H9 (cell line): ENCODE data around the gene CDC6. TPM values are rescaled to one million over a fixed set of nuclear protein-coding genes. Genes with fewer than 3 reads are reported as not detected.
A peak's percentile ranks its signal among the peaks of the same experiment; 100 is the strongest.

ENCODE experiments used
- DNase-seq: peaks from one replicate; pipeline ENCODE4 v3.0.0-alpha.2; 2017
- H2AFZ ChIP-seq: one replicate; pipeline ENCODE4 v1.6.1; 2013; ENCODE audit warnings: mild to moderate bottlenecking, low read length, control low read depth, moderate library complexity
- H2AK5ac ChIP-seq: 2 replicates; pipeline ENCODE4 v1.6.1; 2013; ENCODE audit warnings: low read length, control low read depth, mixed read lengths; ENCODE audit not compliant: insufficient read length
- H2BK120ac ChIP-seq: one replicate; pipeline ENCODE4 v1.6.1; 2013; ENCODE audit warnings: low read depth, mild to moderate bottlenecking, low read length, control low read depth, inconsistent platforms; ENCODE audit not compliant: poor library complexity, severe bottlenecking
- H2BK12ac ChIP-seq: 2 replicates; pipeline ENCODE4 v1.6.1; 2013; ENCODE audit warnings: low read length, control low read depth, mixed read lengths, low read depth; ENCODE audit not compliant: insufficient read length
- H2BK15ac ChIP-seq: 2 replicates; pipeline ENCODE4 v1.6.1; 2013; ENCODE audit warnings: low read depth, low read length, control low read depth
- H2BK20ac ChIP-seq: one replicate; pipeline ENCODE4 v1.6.1; 2013; ENCODE audit warnings: low read depth, mild to moderate bottlenecking, low read length, control low read depth, inconsistent platforms; ENCODE audit not compliant: poor library complexity, severe bottlenecking
- H2BK5ac ChIP-seq: 2 replicates; pipeline ENCODE4 v1.6.1; 2013; ENCODE audit warnings: low read length, control low read depth, mixed read lengths; ENCODE audit not compliant: insufficient read length
- H3K14ac ChIP-seq: 2 replicates; pipeline ENCODE4 v1.6.1; 2013; ENCODE audit warnings: low read length, control low read depth; ENCODE audit not compliant: insufficient read depth
- H3K18ac ChIP-seq: 2 replicates; pipeline ENCODE4 v1.6.1; 2013; ENCODE audit warnings: low read depth, mild to moderate bottlenecking, mixed read lengths, low read length, control low read depth; ENCODE audit not compliant: insufficient read length
- H3K23ac ChIP-seq: 2 replicates; pipeline ENCODE4 v1.6.1; 2013; ENCODE audit warnings: low read length, control low read depth, mixed read lengths, low read depth; ENCODE audit not compliant: insufficient read length
- H3K23me2 ChIP-seq: 2 replicates; pipeline ENCODE4 v1.6.1; 2013; ENCODE audit warnings: low read depth, mild to moderate bottlenecking, mixed read lengths, low read length, control low read depth; ENCODE audit not compliant: insufficient read length, poor library complexity, severe bottlenecking
- H3K27ac ChIP-seq: 2 replicates; pipeline ENCODE4 v1.5.1; 2013; ENCODE audit warnings: low read length, control low read depth, mixed read lengths, low read depth; ENCODE audit not compliant: insufficient read length
- H3K27me3 ChIP-seq: 2 replicates; pipeline ENCODE4 v1.6.1; 2013; ENCODE audit warnings: low read length, control low read depth, inconsistent platforms; ENCODE audit not compliant: insufficient read depth
- H3K4ac ChIP-seq: 2 replicates; pipeline ENCODE4 v1.6.1; 2013; ENCODE audit warnings: low read depth, mild to moderate bottlenecking, control low read depth, inconsistent platforms, low read length, moderate library complexity
- H3K4me1 ChIP-seq: 2 replicates; pipeline ENCODE4 v1.6.1; 2013; ENCODE audit warnings: low read length, control low read depth, inconsistent platforms; ENCODE audit not compliant: insufficient read depth
- H3K4me2 ChIP-seq: 2 replicates; pipeline ENCODE4 v1.6.1; 2013; ENCODE audit warnings: low read length, control low read depth, mixed read lengths; ENCODE audit not compliant: insufficient read length, insufficient read depth
- H3K56ac ChIP-seq: 2 replicates; pipeline ENCODE4 v1.6.1; 2013; ENCODE audit warnings: low read depth, mild to moderate bottlenecking, mixed read lengths, low read length, control low read depth; ENCODE audit not compliant: insufficient read length
- H3K79me1 ChIP-seq: 2 replicates; pipeline ENCODE4 v1.6.1; 2013; ENCODE audit warnings: low read depth, mild to moderate bottlenecking, moderate library complexity, low read length, control low read depth, inconsistent platforms; ENCODE audit not compliant: insufficient read depth, poor library complexity, severe bottlenecking
- H3K79me2 ChIP-seq: 2 replicates; pipeline ENCODE4 v1.6.1; 2013; ENCODE audit warnings: low read length, control low read depth, inconsistent platforms; ENCODE audit not compliant: insufficient read depth
- H3K9ac ChIP-seq: 2 replicates; pipeline ENCODE4 v1.6.1; 2013; ENCODE audit warnings: low read length, control low read depth, mixed read lengths; ENCODE audit not compliant: insufficient read length; ENCODE audit errors: extremely low read depth
- H3K9me3 ChIP-seq: one replicate; pipeline ENCODE4 v1.6.1; 2013; ENCODE audit warnings: low read depth, low read length, inconsistent platforms; ENCODE audit not compliant: control insufficient read depth
- H3T11ph ChIP-seq: one replicate; pipeline ENCODE4 v1.6.1; 2013; ENCODE audit warnings: mild to moderate bottlenecking, low read length, control low read depth, inconsistent platforms
- H4K20me1 ChIP-seq: one replicate; pipeline ENCODE4 v1.6.1; 2013; ENCODE audit not compliant: control insufficient read depth, insufficient read length, insufficient read depth
- H4K5ac ChIP-seq: 2 replicates; pipeline ENCODE4 v1.6.1; 2013; ENCODE audit warnings: low read depth, mild to moderate bottlenecking, mixed read lengths, low read length, control low read depth; ENCODE audit not compliant: insufficient read length
- H4K8ac ChIP-seq: replicated peaks from 2 replicates; pipeline ENCODE4 v1.6.1; 2013; ENCODE audit warnings: low read length, control low read depth, mixed read lengths, low read depth; ENCODE audit not compliant: insufficient read length
- H4K91ac ChIP-seq: 2 replicates; pipeline ENCODE4 v1.6.1; 2013; ENCODE audit warnings: low read depth, mild to moderate bottlenecking, moderate library complexity, mixed read lengths, low read length, control low read depth; ENCODE audit not compliant: insufficient read length
- H3K27ac Mint-ChIP-seq, 3 experiments: 2 replicates in 2 of 3; 3 replicates in 1 of 3; pipeline ENCODE4 v1.8.0; 2020 to 2021; ENCODE audit warnings: mixed read lengths in 3 of 3, mild to moderate bottlenecking in 1 of 3, moderate library complexity in 1 of 3
- H3K27me3 Mint-ChIP-seq: 2 replicates; pipeline ENCODE4 v1.8.0; 2021; ENCODE audit warnings: low read depth, mild to moderate bottlenecking, moderate library complexity, mixed read lengths
- H3K36me3 Mint-ChIP-seq, 3 experiments: 2 replicates in 2 of 3; 3 replicates in 1 of 3; pipeline ENCODE4 v1.8.0; 2020 to 2021; ENCODE audit warnings: low read depth in 3 of 3, mixed read lengths in 3 of 3; ENCODE audit not compliant: insufficient read depth in 1 of 3
- H3K4me1 Mint-ChIP-seq, 2 experiments: 2 replicates each; pipeline ENCODE4 v1.8.0; 2020; ENCODE audit warnings: mixed read lengths in 2 of 2
- H3K4me3 Mint-ChIP-seq, 2 experiments: 2 replicates in 1 of 2; 3 replicates in 1 of 2; pipeline ENCODE4 v1.8.0; 2020 to 2021; ENCODE audit warnings: mild to moderate bottlenecking in 2 of 2, mixed read lengths in 2 of 2, moderate library complexity in 1 of 2
- H3K9me3 Mint-ChIP-seq, 2 experiments: 2 replicates in 1 of 2; 3 replicates in 1 of 2; pipeline ENCODE4 v1.8.0; 2020; ENCODE audit warnings: mild to moderate bottlenecking in 2 of 2, mixed read lengths in 2 of 2, moderate library complexity in 1 of 2
- CTCF ChIP-seq: fragments of 200-600 bp; sonication (generic); conservative IDR thresholded peaks from 3 replicates; pipeline ENCODE4 v1.8.0; 2021; ENCODE audit warnings: antibody characterized with exemption, mild to moderate bottlenecking
- WGBS: extraction: QIAGEN DNeasy Blood & Tissue Kit; methylation state at CpG from one replicate; pipeline ENCODE4 v1.1.7; 2013; ENCODE audit warnings: missing lambda C conversion rate, low lambda C conversion rate, mixed read lengths; ENCODE audit not compliant: insufficient read length; ENCODE audit errors: extremely low coverage; 5-methylcytosine and 5-hydroxymethylcytosine counted together
- total RNA-seq: library from RNA; stranded (reverse); gene quantifications from 2 replicates; pipeline ENCODE4 v1.2.1, GENCODE V29; 2021

The CDC6 gene
- total RNA-seq, 1 experiment from 2014 or later = 131 TPM

- H4K20me1 ChIP-seq = peaks cover 4% of the 10 kb centered on the region
- no CpG with 5 or more reads among the region's 70 CpGs for WGBS
Measured at GRCh38 chr17:40317880-40318829, 30.5 kb downstream of the CDC6 start.

More at GRCh38 chr17:40317880-40318829, 30.5 kb downstream of the CDC6 start:
- H2BK5ac ChIP-seq = no peak overlapping the region
- H3K4me2 ChIP-seq = peak overlapping the region; percentile 68
- H3K14ac ChIP-seq = no peak overlapping the region
- H2BK20ac ChIP-seq = no peak overlapping the region
- TF ChIP-seq CTCF = no peak
- peak; percentile 98 for DNase-seq
- no peaks in the 10 kb centered on the region for H3K79me1 ChIP-seq
- H3K18ac ChIP-seq = peak overlapping the region; percentile 39
- no peak overlapping the region for H2BK120ac ChIP-seq
- H3K23me2 ChIP-seq = peaks cover 26% of the 10 kb centered on the region
- peaks cover 5% of the 10 kb centered on the region; the same call in 1 of the 2 replicates for H3K27me3 ChIP-seq
- no peak overlapping the region for H3K56ac ChIP-seq
- H2BK12ac ChIP-seq = no peak overlapping the region
- peaks cover 60% of the 10 kb centered on the region for H3K27me3 Mint-ChIP-seq
- no peak overlapping the region for H2AK5ac ChIP-seq
- no peak overlapping the region for H2AFZ ChIP-seq
- H3T11ph ChIP-seq = no peak overlapping the region
- peak overlapping the region; percentile 80 to 94 for H3K4me3 Mint-ChIP-seq
- H3K27ac Mint-ChIP-seq = peak overlapping the region in 1 of 3 experiments; percentile 92; a peak in 3 of 7 replicates
- peaks cover 8% of the 10 kb centered on the region; the same call in 1 of the 2 replicates for H3K4me1 ChIP-seq
- no peak overlapping the region; the same call in 1 of the 2 replicates for H2BK15ac ChIP-seq
- no peak overlapping the region for H3K4ac ChIP-seq
- H3K9me3 ChIP-seq = no peaks in the 10 kb centered on the region
- H3K23ac ChIP-seq = no peak overlapping the region
- no peaks in the 10 kb centered on the region; a peak in 1 of 7 replicates for H3K36me3 Mint-ChIP-seq
- no peaks in the 10 kb centered on the region for H3K9me3 Mint-ChIP-seq
- H3K9ac ChIP-seq = no peak overlapping the region
- no peak overlapping the region for H4K8ac ChIP-seq
- H3K27ac ChIP-seq = no peak overlapping the region
- H3K79me2 ChIP-seq = no peaks in the 10 kb centered on the region; the same call in 1 of the 2 replicates
- H4K5ac ChIP-seq = no peak overlapping the region
- H3K4me1 Mint-ChIP-seq = peaks cover 65 to 85% of the 10 kb centered on the region in 2 experiments
- no peak overlapping the region for H4K91ac ChIP-seq
